Ovary (tissue), 3 donors: Measurements from ENCODE around the gene TLR1.

Experiments used
- CTCF ChIP-seq, 3 donors: fragments of 450-650 bp in 2 of 3; fragments of 200-600 bp in 1 of 3; IDR thresholded peaks; one replicate each; pipeline versions ENCODE4 v1.5.1 to v1.8.0; 2016 to 2022; ENCODE audit warnings: antibody characterized with exemption in 3 of 3, mild to moderate bottlenecking in 1 of 3
- EP300 ChIP-seq: sonication (generic); formaldehyde crosslinking; IDR thresholded peaks from one replicate; pipeline ENCODE4 v1.6.1; 2017; ENCODE audit warnings: antibody characterized with exemption
- POLR2A ChIP-seq: fragments of 450-650 bp; IDR thresholded peaks from one replicate; pipeline ENCODE4 v1.6.1; 2017; ENCODE audit warnings: antibody characterized with exemption, mild to moderate bottlenecking, moderate library complexity
- donor health status: DM: no; HTN: no; CAD: no.

GRCh38 chr4:38774181-38774955, 30.2 kb downstream of the TLR1 start:
- TF ChIP-seq CTCF (IDR thresholded peaks at IDR 0.05) (no peak), POLR2A (no peak), EP300 (no peak)
